ENCODE measurements around the gene VAV3. TPM values are rescaled to one million over a fixed set of nuclear protein-coding genes. Genes with fewer than 3 reads are reported as not detected.

The VAV3 gene
- total RNA-seq, 2 experiments from 2014 or later = 2.3 to 8.3 TPM

DNA sequence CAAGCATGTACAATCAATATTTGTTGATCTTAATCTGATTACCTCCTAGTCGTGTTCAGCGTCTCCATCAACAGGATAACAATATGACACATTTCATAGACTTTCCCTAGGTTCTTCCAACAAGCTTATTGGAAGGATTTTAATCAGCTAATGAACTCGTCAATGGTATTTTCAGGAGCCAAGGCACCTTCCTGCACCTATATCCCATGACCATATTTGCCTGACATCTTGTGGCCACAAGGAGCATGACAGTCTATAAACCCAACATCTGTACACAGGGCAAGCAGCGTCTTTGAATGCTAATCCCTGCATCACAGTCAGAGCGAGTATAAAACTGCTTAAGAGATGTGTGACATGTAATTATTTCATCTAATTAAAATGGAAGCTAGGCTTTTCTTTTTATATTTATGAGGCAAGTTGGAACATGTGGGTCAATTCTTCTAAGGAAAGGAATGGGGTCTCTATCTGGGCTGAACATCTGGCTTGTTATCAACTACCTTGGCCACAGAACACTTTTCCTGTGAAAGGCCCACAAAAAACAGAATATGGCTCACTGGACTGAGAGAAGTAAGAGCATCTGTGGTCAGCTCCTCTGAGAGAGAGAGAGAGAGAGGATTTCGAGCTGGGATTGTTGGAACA, 435.4 kb downstream of the VAV3 start:
- no peaks in the 10 kb centered on the region for H3K79me2 ChIP-seq (ENCODE audit: insufficient read depth, low read depth, low read length)
- POLR2A ChIA-PET = interaction anchor here (0.7 to 2.9 kb wide), 8 partner anchors 11 to 389 kb away, joined by 3 to 8 read pairs (median 3); partner anchors contain the start of gene NTNG1
- H3K4me3 ChIP-seq (ENCODE audit: low read depth, low read length, poor library complexity, severe bottlenecking) = no peak overlapping the region
- BruUV-seq (replicated peaks) = no TSS peak
- H3K36me3 ChIP-seq (ENCODE audit: insufficient read depth, low read length) = no peaks in the 10 kb centered on the region
- DNase-seq (ENCODE audit: low spot score) = peak; percentile 74
- TF ChIP-seq EZH2phosphoT487 (IDR thresholded peaks at IDR 0.05; ENCODE audit: borderline replicate concordance, low read depth, low read length) = no peak
- TF ChIP-seq, protein P1, sequence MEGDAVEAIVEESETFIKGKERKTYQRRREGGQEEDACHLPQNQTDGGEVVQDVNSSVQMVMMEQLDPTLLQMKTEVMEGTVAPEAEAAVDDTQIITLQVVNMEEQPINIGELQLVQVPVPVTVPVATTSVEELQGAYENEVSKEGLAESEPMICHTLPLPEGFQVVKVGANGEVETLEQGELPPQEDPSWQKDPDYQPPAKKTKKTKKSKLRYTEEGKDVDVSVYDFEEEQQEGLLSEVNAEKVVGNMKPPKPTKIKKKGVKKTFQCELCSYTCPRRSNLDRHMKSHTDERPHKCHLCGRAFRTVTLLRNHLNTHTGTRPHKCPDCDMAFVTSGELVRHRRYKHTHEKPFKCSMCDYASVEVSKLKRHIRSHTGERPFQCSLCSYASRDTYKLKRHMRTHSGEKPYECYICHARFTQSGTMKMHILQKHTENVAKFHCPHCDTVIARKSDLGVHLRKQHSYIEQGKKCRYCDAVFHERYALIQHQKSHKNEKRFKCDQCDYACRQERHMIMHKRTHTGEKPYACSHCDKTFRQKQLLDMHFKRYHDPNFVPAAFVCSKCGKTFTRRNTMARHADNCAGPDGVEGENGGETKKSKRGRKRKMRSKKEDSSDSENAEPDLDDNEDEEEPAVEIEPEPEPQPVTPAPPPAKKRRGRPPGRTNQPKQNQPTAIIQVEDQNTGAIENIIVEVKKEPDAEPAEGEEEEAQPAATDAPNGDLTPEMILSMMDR (conservative IDR thresholded peaks at IDR 0.05; ENCODE audit: low read length) = peak; percentile 97
- H3K4me2 ChIP-seq (ENCODE audit: low read length) = no peak overlapping the region
- intact Hi-C loops (cut with micrococcal nuclease; ENCODE audit: unreplicated experiment) = loop anchor here (1.0 to 5.0 kb wide), 5 partner anchors 99 to 387 kb away; partner anchors contain the start of gene NTNG1
- H3K27ac ChIP-seq (ENCODE audit: low read depth, low read length, poor library complexity, severe bottlenecking) = no peak overlapping the region
- H3K4me1 ChIP-seq (ENCODE audit: insufficient read depth, low read length, poor library complexity, severe bottlenecking) = peaks cover 4% of the 10 kb centered on the region
- H3K9me2 ChIP-seq (ENCODE audit: insufficient read depth, low read length) = no peaks in the 10 kb centered on the region
- no peaks in the 10 kb centered on the region for H3K9me3 ChIP-seq (ENCODE audit: low read length)
- H4K20me1 ChIP-seq (ENCODE audit: insufficient read depth, low read length) = no peaks in the 10 kb centered on the region
- CTCF ChIA-PET (ENCODE audit: unreplicated experiment) = interaction anchor here (0.6 to 2.3 kb wide), 14 partner anchors 9 to 385 kb away, joined by 3 to 8 read pairs (median 3); no protein-coding TSS in a partner anchor
- H2AFZ ChIP-seq (ENCODE audit: low read length) = 0 out of 2 replicates have a peak overlapping the region, but pooled peaks have one; percentile 3

DNA sequence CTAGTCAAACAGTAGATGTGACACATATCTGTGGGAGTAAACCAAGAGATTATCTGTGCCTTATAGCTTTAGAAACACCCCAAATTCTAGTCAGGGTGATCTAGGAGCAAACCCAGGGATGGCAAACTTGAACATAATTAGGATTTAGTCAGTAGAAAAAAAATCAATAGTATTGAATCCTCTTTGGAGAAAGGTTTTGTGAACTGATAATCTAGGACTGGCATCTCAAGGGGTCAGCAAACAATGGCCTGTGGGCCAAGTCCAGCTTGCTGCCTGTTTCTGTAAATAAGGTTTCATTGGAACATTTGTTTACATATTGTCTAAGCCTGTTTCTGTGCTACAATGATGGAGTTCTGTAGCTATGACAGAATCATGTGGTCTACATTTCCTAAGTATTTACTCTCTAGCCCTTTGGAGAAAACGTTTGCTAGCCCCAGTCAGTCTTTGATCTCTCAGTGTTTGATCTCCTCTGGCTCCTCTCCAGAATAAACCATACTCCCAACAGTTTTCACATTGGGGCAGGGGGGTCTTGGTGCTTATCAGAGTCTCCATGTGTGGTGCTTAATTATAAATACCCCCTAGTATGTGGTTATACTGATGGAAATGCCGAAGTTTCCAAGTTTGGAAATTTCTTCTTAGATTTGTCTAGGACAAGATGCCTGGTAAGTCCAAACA, 438.3 kb downstream of the VAV3 start:
- DNase-seq (ENCODE audit: low spot score) = no peak
- ChIA-PET POLR2A (interaction anchor here (1.0 to 1.8 kb wide), 3 partner anchors 8 to 470 kb away, joined by 4 read pairs; partner anchors contain the start of gene PRMT6), CTCF (ENCODE audit: unreplicated experiment) (no interaction called here)
- H3K9me3 ChIP-seq (ENCODE audit: low read length) = no peaks in the 10 kb centered on the region
- intact Hi-C loops (cut with micrococcal nuclease; ENCODE audit: unreplicated experiment) = loop anchor here (5.0 kb wide), 1 partner anchor 384 kb away; the partner anchor contains the start of gene NTNG1
- H3K36me3 ChIP-seq (ENCODE audit: insufficient read depth, low read length) = no peaks in the 10 kb centered on the region
- H3K79me2 ChIP-seq (ENCODE audit: insufficient read depth, low read depth, low read length) = no peaks in the 10 kb centered on the region
- H3K4me3 ChIP-seq (ENCODE audit: low read depth, low read length, poor library complexity, severe bottlenecking) = no peak overlapping the region
- H4K20me1 ChIP-seq (ENCODE audit: insufficient read depth, low read length) = no peaks in the 10 kb centered on the region
- H3K27ac ChIP-seq (ENCODE audit: low read depth, low read length, poor library complexity, severe bottlenecking) = no peak overlapping the region
- H3K9me2 ChIP-seq (ENCODE audit: insufficient read depth, low read length) = no peaks in the 10 kb centered on the region
- peaks cover 4% of the 10 kb centered on the region for H3K4me1 ChIP-seq (ENCODE audit: insufficient read depth, low read length, poor library complexity, severe bottlenecking)
- TF ChIP-seq, protein P1 (conservative IDR thresholded peaks at IDR 0.05; ENCODE audit: low read length) = no peak
- TF ChIP-seq EZH2phosphoT487 (IDR thresholded peaks at IDR 0.05; ENCODE audit: borderline replicate concordance, low read depth, low read length) = no peak
- BruUV-seq (replicated peaks) = no TSS peak
- H3K4me2 ChIP-seq (ENCODE audit: low read length) = no peak overlapping the region
- no peak overlapping the region for H2AFZ ChIP-seq (ENCODE audit: low read length)

All from OCI-LY7 (cell line).